ENCODE results near the gene CERK. TPM values are rescaled to one million over a fixed set of nuclear protein-coding genes. Genes with fewer than 3 reads are reported as not detected.

The CERK gene
- polyA plus RNA-seq, 1 donor from 2014 or later = 11.7 TPM

- Mint-ChIP-seq H3K4me3 (peak overlapping the region in 3 of 4 donors; percentile 27 to 60 (median 59)), H3K27ac (peak overlapping the region; percentile 34 to 94 (median 74)), H3K9me3 (no peaks in the 10 kb centered on the region), H3K4me1 (peaks cover 9 to 10% (median 10%) of the 10 kb centered on the region in 3 donors), H3K36me3 (no peaks in the 10 kb centered on the region), H3K27me3 (peaks cover 14% of the 10 kb centered on the region)
Observed at GRCh38 chr22:46748908-46749675, 11.0 kb upstream of the CERK start.

GRCh38 chr22:46748206-46748907 lies 10.3 kb upstream of the CERK start:
- peaks cover 14% of the 10 kb centered on the region for H3K27me3 Mint-ChIP-seq
- H3K36me3 Mint-ChIP-seq = no peaks in the 10 kb centered on the region
- no peak overlapping the region for H3K4me3 Mint-ChIP-seq
- H3K4me1 Mint-ChIP-seq = peaks cover 9 to 10% (median 10%) of the 10 kb centered on the region in 3 donors
- no peaks in the 10 kb centered on the region for H3K9me3 Mint-ChIP-seq
- H3K27ac Mint-ChIP-seq = peak overlapping the region in 2 of 3 donors; percentile 34 to 94

GRCh38 chr22:46747646-46748045 lies 9.6 kb upstream of the CERK start:
- Mint-ChIP-seq H3K4me1 (peaks cover 9 to 10% (median 10%) of the 10 kb centered on the region in 3 donors), H3K27ac (no peak overlapping the region), H3K36me3 (no peaks in the 10 kb centered on the region), H3K27me3 (peaks cover 14% of the 10 kb centered on the region), H3K4me3 (no peak overlapping the region), H3K9me3 (no peaks in the 10 kb centered on the region)

- H3K36me3 Mint-ChIP-seq = no peaks in the 10 kb centered on the region
- H3K27ac Mint-ChIP-seq = no peak overlapping the region
- no peak overlapping the region for H3K4me3 Mint-ChIP-seq
- peaks cover 9 to 10% (median 10%) of the 10 kb centered on the region in 3 donors for H3K4me1 Mint-ChIP-seq
- no peaks in the 10 kb centered on the region for H3K9me3 Mint-ChIP-seq
- H3K27me3 Mint-ChIP-seq = peaks cover 14% of the 10 kb centered on the region
Observed at GRCh38 chr22:46746620-46747019, 8.6 kb upstream of the CERK start.

- Mint-ChIP-seq H3K27me3 (peaks cover 14% of the 10 kb centered on the region), H3K27ac (no peak overlapping the region), H3K36me3 (no peaks in the 10 kb centered on the region), H3K9me3 (no peaks in the 10 kb centered on the region), H3K4me1 (peaks cover 9 to 11% (median 10%) of the 10 kb centered on the region in 3 donors), H3K4me3 (no peak overlapping the region)
Observed at GRCh38 chr22:46746192-46746591, 8.1 kb upstream of the CERK start.

GRCh38 chr22:46744581-46744980 lies 6.5 kb upstream of the CERK start:
- H3K27me3 Mint-ChIP-seq = peaks cover 5% of the 10 kb centered on the region
- H3K27ac Mint-ChIP-seq = no peak overlapping the region
- no peaks in the 10 kb centered on the region for H3K36me3 Mint-ChIP-seq

GRCh38 chr22:46742576-46743221 lies 4.6 kb upstream of the CERK start:
- H3K27ac Mint-ChIP-seq = no peak overlapping the region
- no peaks in the 10 kb centered on the region for H3K36me3 Mint-ChIP-seq
- H3K4me3 Mint-ChIP-seq = peak overlapping the region in 1 of 4 donors; percentile 54
- H3K9me3 Mint-ChIP-seq = no peaks in the 10 kb centered on the region
- no peaks in the 10 kb centered on the region for H3K27me3 Mint-ChIP-seq
- peaks cover 0 to 4% (median 2%) of the 10 kb centered on the region in 3 donors for H3K4me1 Mint-ChIP-seq

More at GRCh38 chr22:46744581-46744980, 6.5 kb upstream of the CERK start:
- H3K4me1 Mint-ChIP-seq = peaks cover 5 to 6% (median 6%) of the 10 kb centered on the region in 3 donors
- no peak overlapping the region for H3K4me3 Mint-ChIP-seq
- H3K9me3 Mint-ChIP-seq = no peaks in the 10 kb centered on the region

GRCh38 chr22:46741974-46742519 lies 4.0 kb upstream of the CERK start:
- peak overlapping the region in 1 of 4 donors; percentile 29 for H3K4me3 Mint-ChIP-seq
- peaks cover 5 to 7% (median 5%) of the 10 kb centered on the region in 3 donors for H3K4me1 Mint-ChIP-seq
- peak overlapping the region in 1 of 3 donors; percentile 42 for H3K27ac Mint-ChIP-seq
- no peaks in the 10 kb centered on the region for H3K9me3 Mint-ChIP-seq
- H3K27me3 Mint-ChIP-seq = no peaks in the 10 kb centered on the region
- peaks cover 2% of the 10 kb centered on the region for H3K36me3 Mint-ChIP-seq

- H3K9me3 Mint-ChIP-seq = no peaks in the 10 kb centered on the region
- H3K36me3 Mint-ChIP-seq = peaks cover 2% of the 10 kb centered on the region
- no peaks in the 10 kb centered on the region for H3K27me3 Mint-ChIP-seq
- H3K4me3 Mint-ChIP-seq = peak overlapping the region in 2 of 4 donors; percentile 1 to 29
- peak overlapping the region in 2 of 3 donors; percentile 9 to 42 for H3K27ac Mint-ChIP-seq
- H3K4me1 Mint-ChIP-seq = peaks cover 10 to 11% (median 10%) of the 10 kb centered on the region in 3 donors
Observed at GRCh38 chr22:46740910-46741780, 3.1 kb upstream of the CERK start.

GRCh38 chr22:46739094-46739870 lies 1.2 kb upstream of the CERK start:
- Mint-ChIP-seq H3K4me1 (peaks cover 21 to 27% (median 26%) of the 10 kb centered on the region in 3 donors), H3K4me3 (peak overlapping the region; percentile 73 to 94 (median 88)), H3K27me3 (no peaks in the 10 kb centered on the region), H3K27ac (peak overlapping the region in 2 of 3 donors; percentile 33 to 57), H3K36me3 (peaks cover 2% of the 10 kb centered on the region), H3K9me3 (no peaks in the 10 kb centered on the region)

GRCh38 chr22:46738647-46739093 lies 618 bp upstream of the CERK start:
- Mint-ChIP-seq H3K27me3 (no peaks in the 10 kb centered on the region), H3K4me1 (peaks cover 26 to 30% (median 29%) of the 10 kb centered on the region in 3 donors), H3K36me3 (peaks cover 2% of the 10 kb centered on the region), H3K9me3 (no peaks in the 10 kb centered on the region), H3K27ac (peak overlapping the region in 2 of 3 donors; percentile 33 to 57), H3K4me3 (peak overlapping the region; percentile 73 to 94 (median 88))

- peaks cover 2% of the 10 kb centered on the region for H3K36me3 Mint-ChIP-seq
- H3K4me3 Mint-ChIP-seq = peak overlapping the region; percentile 85 to 98 (median 91)
- no peaks in the 10 kb centered on the region for H3K9me3 Mint-ChIP-seq
- no peaks in the 10 kb centered on the region for H3K27me3 Mint-ChIP-seq
- peaks cover 26 to 33% (median 29%) of the 10 kb centered on the region in 3 donors for H3K4me1 Mint-ChIP-seq
- H3K27ac Mint-ChIP-seq = peak overlapping the region; percentile 84 to 95 (median 85)
Observed at GRCh38 chr22:46737105-46737975, 712 bp downstream of the CERK start.
